ENCODE results near the gene MYH10.
A peak's percentile ranks its signal among the peaks of the same experiment; 100 is the strongest.

Gene MYH10

DNA sequence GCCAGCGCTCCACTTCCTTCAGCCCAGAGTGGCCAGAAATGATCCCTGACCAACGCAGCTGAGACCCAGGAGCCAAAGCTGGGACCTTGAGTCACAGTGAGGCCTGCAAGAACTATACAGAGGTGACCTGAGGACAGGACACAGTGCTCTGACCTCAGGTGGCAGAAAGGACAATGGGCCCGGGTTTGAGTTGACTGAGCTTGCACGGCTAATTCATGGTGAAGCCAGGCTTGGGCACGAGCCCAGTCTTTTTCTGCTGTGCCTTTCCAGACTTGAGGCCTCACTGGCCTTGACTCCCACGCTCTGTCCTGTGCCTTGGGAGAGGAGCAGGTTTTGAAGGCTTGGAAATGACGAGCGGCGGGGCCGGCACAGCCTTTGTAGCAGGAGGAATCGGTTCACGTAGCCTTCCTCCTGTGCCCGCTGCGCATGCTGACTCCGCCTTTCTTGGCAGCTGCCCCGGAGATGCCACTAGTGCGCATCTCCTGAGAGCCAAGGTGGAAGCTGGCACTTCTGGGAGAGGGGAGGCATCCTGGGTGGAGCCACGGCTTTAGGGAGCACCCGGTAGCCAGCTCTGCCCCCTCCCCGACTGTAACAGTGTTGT is 160.0 kb downstream of the MYH10 start:
- Histone ChIP-seq H3K9me3 (replicated peaks in 1 of 11) (no peaks in the 10 kb centered on the region), H4K20me1 (peaks cover 60 to 100% (median 79%) of the 10 kb centered on the region in 11 experiments), H3K4me3 (no peak overlapping the region), H3K9ac (no peak overlapping the region), H3K27me3 (no peaks in the 10 kb centered on the region), H3K4me2 (no peak overlapping the region), H3K27ac (no peak overlapping the region), H3K36me3 (peaks cover 83 to 100% (median 93%) of the 10 kb centered on the region in 11 experiments), H3K4me1 (peaks cover 0 to 25% (median 15%) of the 10 kb centered on the region in 10 experiments; a peak in 14 of 20 replicates)
- TF ChIP-seq Cebpa-rat (IDR thresholded peaks at IDR 0.05), result no peak

DNA sequence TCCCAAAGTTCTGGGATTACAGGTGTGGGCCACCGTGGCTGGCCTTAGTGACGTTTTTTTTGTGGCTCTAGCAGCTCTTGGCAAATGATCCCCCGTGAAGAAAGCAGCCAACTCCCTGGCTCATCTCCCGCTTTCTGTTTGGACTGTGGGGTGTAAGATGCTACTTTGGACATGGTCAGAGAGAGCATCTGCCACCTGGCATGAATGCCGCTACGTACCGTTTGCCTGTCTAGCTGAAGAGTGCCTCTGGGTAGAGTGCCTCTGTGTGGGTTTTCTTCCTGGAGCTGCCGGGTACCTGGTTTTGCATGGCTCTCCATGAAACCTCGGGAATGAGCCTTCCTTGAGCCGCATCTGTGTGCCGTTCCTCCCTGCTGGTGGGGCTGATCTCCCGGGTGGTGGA is 160.6 kb downstream of the MYH10 start:
- no peak for TF ChIP-seq Cebpa-rat (IDR thresholded peaks at IDR 0.05)
- Histone ChIP-seq H3K4me3 (no peak overlapping the region), H3K27ac (no peak overlapping the region), H3K27me3 (no peaks in the 10 kb centered on the region), H3K36me3 (peaks cover 83 to 100% (median 93%) of the 10 kb centered on the region in 11 experiments), H3K4me1 (peaks cover 0 to 25% (median 15%) of the 10 kb centered on the region in 10 experiments; a peak in 14 of 20 replicates), H3K9me3 (replicated peaks in 1 of 11) (no peaks in the 10 kb centered on the region), H3K4me2 (no peak overlapping the region), H3K9ac (no peak overlapping the region), H4K20me1 (peaks cover 65 to 100% (median 85%) of the 10 kb centered on the region in 11 experiments)

DNA sequence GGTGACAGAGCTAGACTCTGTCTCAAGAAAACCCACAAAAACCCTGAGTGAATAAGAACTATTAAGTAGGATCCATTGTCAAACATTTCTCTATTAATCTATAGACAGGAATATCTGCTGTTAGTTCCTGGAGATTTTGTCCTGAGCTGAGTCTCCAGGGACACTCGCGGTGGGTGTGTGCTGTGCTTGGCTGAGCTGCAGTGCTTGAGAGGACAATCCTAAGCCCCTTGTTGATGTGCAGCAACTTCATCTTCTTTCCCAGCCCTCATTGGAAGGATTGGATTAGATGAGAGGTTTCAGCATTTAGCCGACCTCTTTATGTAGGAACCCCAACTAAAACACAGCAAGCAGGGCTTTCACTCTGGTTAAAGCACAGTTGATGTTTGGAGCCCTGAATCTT is 161.5 kb downstream of the MYH10 start:
- TF ChIP-seq Cebpa-rat (IDR thresholded peaks at IDR 0.05), result no peak
- peak overlapping the region in 2 of 11 experiments; percentile 1 to 23; a peak in 3 of 22 replicates for H3K9ac ChIP-seq
- H3K27me3 ChIP-seq, result no peaks in the 10 kb centered on the region
- H3K36me3 ChIP-seq, result peaks cover 83 to 100% (median 91%) of the 10 kb centered on the region in 11 experiments
- H3K4me1 ChIP-seq, result peaks cover 0 to 25% (median 15%) of the 10 kb centered on the region in 10 experiments; a peak in 14 of 20 replicates
- H3K4me2 ChIP-seq, result peak overlapping the region in 8 of 11 experiments; percentile 7 to 68 (median 47); a peak in 14 of 22 replicates
- H3K27ac ChIP-seq, result no peak overlapping the region
- H3K9me3 ChIP-seq (replicated peaks in 1 of 11), result no peaks in the 10 kb centered on the region
- H3K4me3 ChIP-seq, result no peak overlapping the region
- peaks cover 75 to 100% (median 95%) of the 10 kb centered on the region in 11 experiments for H4K20me1 ChIP-seq

DNA sequence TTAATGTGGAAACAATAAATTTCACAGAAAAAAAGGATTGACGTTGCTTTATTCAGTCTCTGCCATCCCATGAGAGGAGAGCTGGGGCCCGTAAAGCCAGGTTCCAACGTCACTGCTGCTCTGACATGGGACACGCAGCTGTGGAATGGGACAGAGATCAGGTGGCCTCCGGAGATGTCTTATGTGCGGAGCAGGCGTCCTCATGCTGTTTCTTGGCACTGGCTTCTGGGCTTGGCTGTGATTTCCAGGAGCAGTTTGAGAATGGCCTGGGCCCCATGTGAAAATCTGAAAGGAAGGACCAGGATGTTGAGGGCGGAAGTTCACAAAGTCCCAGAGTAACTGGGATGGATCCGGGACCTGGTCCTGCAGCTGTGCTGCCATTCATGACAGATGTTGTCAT is 162.4 kb downstream of the MYH10 start:
- no peak overlapping the region for H3K27ac ChIP-seq
- peaks cover 0 to 25% (median 15%) of the 10 kb centered on the region in 10 experiments; a peak in 14 of 20 replicates for H3K4me1 ChIP-seq
- H3K4me2 ChIP-seq, result no peak overlapping the region
- H3K36me3 ChIP-seq, result peaks cover 83 to 100% (median 91%) of the 10 kb centered on the region in 11 experiments
- H4K20me1 ChIP-seq, result peaks cover 84 to 100% (median 97%) of the 10 kb centered on the region in 11 experiments
- H3K9ac ChIP-seq, result no peak overlapping the region
- no peaks in the 10 kb centered on the region for H3K27me3 ChIP-seq
- no peaks in the 10 kb centered on the region for H3K9me3 ChIP-seq (replicated peaks in 1 of 11)
- no peak for TF ChIP-seq Cebpa-rat (IDR thresholded peaks at IDR 0.05)
- H3K4me3 ChIP-seq, result no peak overlapping the region

DNA sequence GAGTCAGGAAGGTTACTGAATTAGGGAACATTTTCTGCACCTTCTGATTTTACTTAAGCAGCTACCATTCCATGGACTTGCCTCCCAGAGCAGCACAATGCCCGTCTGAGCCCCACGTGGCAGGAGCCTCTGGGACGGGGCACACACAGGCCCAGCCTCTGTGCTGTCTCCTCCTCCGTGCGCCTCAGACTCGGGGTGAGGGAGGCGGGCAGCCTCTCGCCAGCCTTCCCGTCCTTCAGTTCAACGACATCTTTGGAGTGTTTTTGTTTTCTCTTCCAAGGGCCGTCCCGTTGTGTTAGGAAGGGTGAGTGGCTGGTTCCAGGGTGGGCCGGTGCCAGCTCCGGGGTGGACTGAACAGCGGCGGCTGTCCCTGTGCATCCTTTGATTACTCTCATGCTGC is 163.0 kb downstream of the MYH10 start:
- H4K20me1 ChIP-seq, result peaks cover 88 to 100% (median 98%) of the 10 kb centered on the region in 11 experiments
- no peak overlapping the region for H3K4me2 ChIP-seq
- no peak overlapping the region for H3K9ac ChIP-seq
- no peaks in the 10 kb centered on the region for H3K9me3 ChIP-seq (replicated peaks in 1 of 11)
- no peak for TF ChIP-seq Cebpa-rat (IDR thresholded peaks at IDR 0.05)
- peaks cover 83 to 100% (median 91%) of the 10 kb centered on the region in 11 experiments for H3K36me3 ChIP-seq
- no peaks in the 10 kb centered on the region for H3K27me3 ChIP-seq
- H3K4me1 ChIP-seq, result peaks cover 0 to 25% (median 15%) of the 10 kb centered on the region in 10 experiments; a peak in 14 of 20 replicates
- no peak overlapping the region for H3K4me3 ChIP-seq
- no peak overlapping the region for H3K27ac ChIP-seq

DNA sequence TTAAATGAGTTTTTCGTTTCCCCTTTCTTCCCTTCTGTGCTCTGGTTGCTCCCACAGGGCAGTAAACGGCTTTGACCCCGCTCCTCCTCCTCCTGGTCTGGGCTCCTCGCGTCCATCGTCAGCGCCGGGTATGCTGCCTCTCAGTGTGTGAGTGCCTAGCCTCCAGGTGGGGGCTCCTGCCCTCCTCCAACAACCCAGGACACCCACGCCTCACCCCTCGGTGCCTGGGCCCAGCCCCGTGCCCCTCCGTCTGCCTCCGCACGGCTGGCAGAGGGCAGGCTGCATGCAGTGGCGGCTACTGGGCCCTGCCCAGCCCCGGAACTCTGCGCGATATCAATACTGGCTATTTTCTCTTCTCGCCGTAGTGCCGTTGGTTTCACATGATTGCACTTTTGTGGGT is 163.7 kb downstream of the MYH10 start:
- Histone ChIP-seq H3K4me3 (no peak overlapping the region), H3K27ac (no peak overlapping the region), H4K20me1 (peaks cover 86 to 100% (median 100%) of the 10 kb centered on the region in 11 experiments), H3K27me3 (no peaks in the 10 kb centered on the region), H3K36me3 (peaks cover 83 to 100% (median 91%) of the 10 kb centered on the region in 11 experiments), H3K9me3 (replicated peaks in 1 of 11) (no peaks in the 10 kb centered on the region), H3K4me2 (no peak overlapping the region), H3K4me1 (peaks cover 0 to 25% (median 15%) of the 10 kb centered on the region in 10 experiments; a peak in 14 of 20 replicates), H3K9ac (0 out of 22 replicates have a peak overlapping the region, but pooled peaks of 1 of the 11 experiments have one; percentile 1)
- no peak for TF ChIP-seq Cebpa-rat (IDR thresholded peaks at IDR 0.05)

DNA sequence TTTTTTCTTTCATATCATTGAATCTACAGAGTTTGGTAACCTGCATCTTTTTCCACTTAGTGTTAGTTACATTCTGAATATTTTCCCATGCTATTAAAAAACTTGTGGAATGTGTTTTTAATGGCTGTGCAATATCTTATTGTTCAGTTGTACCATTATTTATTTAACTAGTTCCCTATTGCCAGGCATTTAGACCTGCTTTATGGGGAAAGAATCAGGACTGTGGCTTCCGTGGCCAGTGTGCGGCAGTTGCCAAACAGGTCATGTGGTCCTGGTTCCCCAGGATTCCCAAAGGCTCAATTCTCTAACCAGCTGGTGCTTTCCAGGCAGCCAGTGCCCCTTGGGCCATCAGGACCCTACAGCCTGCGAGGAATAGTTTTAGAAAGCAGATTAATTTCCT is 164.1 kb downstream of the MYH10 start:
- Histone ChIP-seq H3K4me3 (no peak overlapping the region), H3K9me3 (replicated peaks in 1 of 11) (no peaks in the 10 kb centered on the region), H3K36me3 (peaks cover 83 to 100% (median 91%) of the 10 kb centered on the region in 11 experiments), H3K4me2 (no peak overlapping the region), H4K20me1 (peaks cover 85 to 100% (median 100%) of the 10 kb centered on the region in 11 experiments), H3K27ac (no peak overlapping the region), H3K4me1 (peaks cover 0 to 25% (median 15%) of the 10 kb centered on the region in 10 experiments; a peak in 14 of 20 replicates), H3K27me3 (no peaks in the 10 kb centered on the region), H3K9ac (0 out of 22 replicates have a peak overlapping the region, but pooled peaks of 1 of the 11 experiments have one; percentile 1)
- TF ChIP-seq Cebpa-rat (IDR thresholded peaks at IDR 0.05), result no peak

DNA sequence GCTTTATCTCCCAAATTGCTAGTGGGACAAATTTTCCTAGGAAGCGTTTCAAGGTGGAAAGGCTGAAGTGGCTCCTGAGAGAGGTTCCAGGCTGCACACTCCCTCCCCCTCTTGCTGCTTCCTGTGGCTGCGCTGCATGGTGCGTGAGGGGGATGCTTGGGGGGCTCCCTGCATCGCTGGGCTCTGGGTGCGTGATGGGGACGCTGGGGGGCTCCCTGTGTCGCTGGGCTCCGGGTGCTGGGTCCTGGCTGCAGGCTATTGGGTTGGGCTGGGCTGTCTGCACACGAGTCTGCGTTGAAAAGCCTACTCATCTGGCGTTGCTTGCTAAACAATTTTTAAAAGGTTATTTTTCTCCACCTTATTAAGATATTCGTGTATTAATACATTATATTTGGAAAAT is 164.8 kb downstream of the MYH10 start:
- peaks cover 83 to 100% (median 91%) of the 10 kb centered on the region in 11 experiments for H3K36me3 ChIP-seq
- peaks cover 79 to 100% (median 97%) of the 10 kb centered on the region in 11 experiments for H4K20me1 ChIP-seq
- no peak overlapping the region for H3K4me2 ChIP-seq
- H3K4me1 ChIP-seq, result peaks cover 0 to 25% (median 15%) of the 10 kb centered on the region in 10 experiments; a peak in 14 of 20 replicates
- no peak for TF ChIP-seq Cebpa-rat (IDR thresholded peaks at IDR 0.05)
- H3K9me3 ChIP-seq (replicated peaks in 1 of 11), result no peaks in the 10 kb centered on the region
- H3K27me3 ChIP-seq, result no peaks in the 10 kb centered on the region
- no peak overlapping the region for H3K9ac ChIP-seq
- no peak overlapping the region for H3K4me3 ChIP-seq
- H3K27ac ChIP-seq, result no peak overlapping the region

DNA sequence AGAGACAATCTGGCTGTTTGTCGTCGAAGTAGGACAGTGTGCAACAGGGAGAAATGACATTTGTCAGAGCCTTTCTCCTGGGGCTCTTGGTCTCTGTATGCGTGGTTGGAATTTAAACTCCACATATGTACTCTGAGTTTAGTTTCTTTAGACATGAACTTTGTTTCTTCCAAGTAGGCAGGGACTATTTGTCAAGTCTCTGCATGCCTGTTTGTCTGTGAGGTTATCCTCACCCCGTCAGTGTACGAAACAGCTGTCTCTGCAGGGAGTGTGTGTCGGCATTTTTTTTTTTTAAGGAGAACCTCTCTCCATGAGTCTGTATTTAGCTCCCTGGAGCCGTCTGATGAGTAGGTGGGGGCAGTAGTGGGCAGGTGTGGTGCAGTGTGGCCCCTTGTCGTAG is 165.2 kb downstream of the MYH10 start:
- Histone ChIP-seq H3K27ac (no peak overlapping the region), H3K4me3 (no peak overlapping the region), H3K9ac (no peak overlapping the region), H3K36me3 (peaks cover 83 to 100% (median 91%) of the 10 kb centered on the region in 11 experiments), H3K27me3 (no peaks in the 10 kb centered on the region), H3K9me3 (replicated peaks in 1 of 11) (no peaks in the 10 kb centered on the region), H3K4me2 (no peak overlapping the region), H3K4me1 (peaks cover 0 to 24% (median 15%) of the 10 kb centered on the region in 10 experiments; a peak in 14 of 20 replicates), H4K20me1 (peaks cover 75 to 100% (median 96%) of the 10 kb centered on the region in 11 experiments)
- TF ChIP-seq Cebpa-rat (IDR thresholded peaks at IDR 0.05), result no peak

All from BLaER1 treated with 17β-estradiol and CSF1 and Interleukin-3, amounts not matched to agents 10 nM and 100 nM (cell line).